KOPT-K1 (cell line): ENCODE results near the gene FOXB2.
"Not testable (repeated sequence)": the region's sequence is repeated elsewhere in the genome, so short reads cannot be mapped to it uniquely, and the experiment has no call there.

Experiments used
- H3K27ac ChIP-seq: fragments of 200-600 bp; sonication (generic); 2 replicates; pipeline ENCODE4 v1.5.1; 2016; ENCODE audit warnings: antibody characterized with exemption, mild to moderate bottlenecking, low read depth, low read length; ENCODE audit not compliant: poor library complexity, severe bottlenecking
- H3K36me3 ChIP-seq: fragments of 200-600 bp; sonication (generic); 2 replicates; pipeline ENCODE4 v1.5.1; 2017; ENCODE audit warnings: antibody characterized with exemption, mild to moderate bottlenecking, low read length, moderate library complexity; ENCODE audit not compliant: insufficient read depth
- H3K9me3 ChIP-seq: fragments of 200-600 bp; sonication (generic); 2 replicates; pipeline ENCODE4 v1.5.1; 2017; ENCODE audit warnings: antibody characterized with exemption, low read length, mild to moderate bottlenecking; ENCODE audit not compliant: insufficient read depth, poor library complexity, severe bottlenecking

FOXB2 gene

DNA sequence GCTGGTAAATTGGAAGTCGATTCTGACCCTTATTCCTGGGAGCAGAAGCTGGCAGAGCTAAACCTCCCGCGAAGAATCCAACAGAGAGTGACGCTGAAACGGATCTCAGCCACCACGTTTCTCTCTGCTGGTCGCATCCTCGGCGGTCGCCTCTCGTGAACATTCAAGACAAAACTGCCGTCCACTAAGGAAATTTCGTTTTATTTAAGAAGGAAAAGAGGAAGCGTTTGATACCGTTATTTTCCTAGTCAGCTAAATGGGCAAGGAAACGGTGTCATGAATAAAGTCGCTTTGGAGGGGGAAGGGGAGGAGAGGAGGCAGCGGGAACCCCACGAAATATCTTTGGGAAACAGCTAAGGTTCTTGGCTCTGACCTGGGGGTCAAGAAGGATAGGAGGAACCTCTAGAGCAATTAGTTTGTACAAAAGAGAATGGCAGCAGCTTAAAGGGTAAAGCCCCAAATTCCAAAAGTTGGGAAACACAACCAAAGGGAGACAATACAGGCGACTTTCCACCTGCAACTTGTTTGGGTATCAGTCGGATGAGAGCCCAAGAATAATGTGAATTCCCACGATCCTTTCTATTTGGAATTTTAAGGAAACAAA is 1.9 kb downstream of the FOXB2 start:
- H3K27ac ChIP-seq: no peak overlapping the region
- peaks cover 19% of the 10 kb centered on the region for H3K9me3 ChIP-seq
- no peaks in the 10 kb centered on the region for H3K36me3 ChIP-seq

DNA sequence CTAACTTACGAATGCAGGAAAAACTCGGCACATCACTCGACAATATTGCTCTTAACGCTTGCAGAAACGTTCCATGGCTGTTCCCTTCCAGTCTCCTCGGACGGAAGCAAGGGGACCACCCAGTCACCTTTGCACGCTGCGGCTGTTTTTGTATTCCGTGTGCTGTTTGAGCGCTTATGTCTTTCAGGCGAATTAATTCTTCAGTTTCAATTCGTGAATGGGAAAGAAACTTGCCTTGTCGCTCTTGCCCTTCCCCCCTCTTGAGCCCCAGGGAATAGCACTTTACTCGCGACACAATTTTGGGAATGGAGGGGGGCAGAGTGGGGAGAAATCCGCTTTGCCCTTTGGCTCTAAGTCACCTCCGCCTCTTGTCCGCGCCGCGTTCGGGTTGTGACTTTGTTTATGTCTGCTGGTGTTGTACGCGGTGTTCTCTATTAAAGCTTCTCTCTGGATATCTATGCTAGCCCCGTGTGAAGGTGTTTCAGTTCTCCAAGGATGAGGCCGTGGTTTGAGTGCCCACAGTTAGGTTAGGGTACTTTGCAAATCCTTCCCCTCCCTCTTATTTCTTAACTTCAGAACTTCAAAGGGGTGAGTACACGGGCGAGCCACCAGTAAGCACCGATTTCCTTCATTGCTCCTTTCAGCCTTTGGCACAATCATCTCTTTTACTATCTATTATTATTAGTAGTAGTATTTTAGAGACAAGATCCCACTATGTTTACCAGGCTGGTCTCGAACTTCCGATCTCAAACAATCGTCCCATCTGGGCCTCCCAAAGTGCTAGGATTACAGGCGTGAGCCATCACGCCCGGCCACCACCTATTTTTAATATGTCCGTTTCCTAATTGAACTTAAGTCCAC is 2.7 kb downstream of the FOXB2 start:
- H3K27ac ChIP-seq: no peak overlapping the region
- peaks cover 19% of the 10 kb centered on the region for H3K9me3 ChIP-seq
- H3K36me3 ChIP-seq: no peaks in the 10 kb centered on the region

DNA sequence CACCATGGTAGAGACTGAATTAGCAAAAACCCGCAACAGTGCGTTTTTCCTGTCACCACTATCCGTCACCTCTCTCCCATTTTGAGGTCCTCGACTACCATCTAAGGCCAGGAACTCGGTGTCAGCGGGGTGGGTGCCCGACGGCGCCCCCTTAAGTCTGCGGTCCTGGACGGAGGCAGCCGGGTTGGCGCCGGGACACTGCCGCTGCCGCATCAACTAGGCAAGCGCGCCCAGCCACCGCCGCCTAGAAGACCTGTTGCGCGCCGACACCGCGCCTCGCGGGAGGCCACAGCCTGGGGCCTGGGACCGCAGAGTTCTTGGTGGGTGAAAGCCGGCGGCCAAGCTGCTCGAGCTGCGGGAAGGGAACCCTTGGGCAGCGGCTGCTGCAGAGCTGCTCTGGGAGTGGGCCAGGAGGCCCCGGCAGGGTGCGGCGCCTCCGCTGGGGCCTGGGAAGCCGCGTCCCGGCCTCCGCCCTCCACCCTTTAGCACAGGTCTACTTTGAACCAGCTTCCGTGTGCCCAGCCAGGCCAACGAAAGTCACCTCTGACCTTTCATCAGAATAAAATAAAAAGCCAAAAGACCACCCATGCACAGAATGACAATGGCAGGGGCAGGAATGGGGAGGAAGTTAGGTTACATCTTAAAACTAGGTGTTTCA is 3.5 kb downstream of the FOXB2 start:
- Histone ChIP-seq H3K9me3 (peaks cover 19% of the 10 kb centered on the region), H3K27ac (no peak overlapping the region), H3K36me3 (no peaks in the 10 kb centered on the region)

DNA sequence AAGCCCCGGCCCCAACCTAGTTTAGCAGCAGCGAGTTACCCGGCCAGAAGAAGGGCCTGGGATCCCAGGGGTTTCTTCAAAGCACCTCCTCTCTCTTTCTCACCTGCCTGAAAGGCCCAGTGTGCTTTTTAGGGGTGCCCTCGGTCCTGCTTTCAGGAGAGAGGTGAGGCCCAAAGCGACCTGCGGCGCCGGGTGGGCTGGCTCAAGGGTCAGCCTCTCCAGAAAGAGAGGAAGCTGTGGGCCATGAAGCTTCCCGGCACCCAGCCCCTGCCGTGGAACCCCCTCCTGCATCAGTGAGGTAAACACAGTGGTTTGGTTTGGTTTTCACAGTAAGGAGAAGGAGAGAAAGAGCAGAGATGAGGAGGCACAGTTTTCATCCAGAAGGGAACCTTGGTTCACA is 4.3 kb downstream of the FOXB2 start:
- Histone ChIP-seq H3K27ac (no peak overlapping the region), H3K36me3 (no peaks in the 10 kb centered on the region), H3K9me3 (peaks cover 18% of the 10 kb centered on the region)

DNA sequence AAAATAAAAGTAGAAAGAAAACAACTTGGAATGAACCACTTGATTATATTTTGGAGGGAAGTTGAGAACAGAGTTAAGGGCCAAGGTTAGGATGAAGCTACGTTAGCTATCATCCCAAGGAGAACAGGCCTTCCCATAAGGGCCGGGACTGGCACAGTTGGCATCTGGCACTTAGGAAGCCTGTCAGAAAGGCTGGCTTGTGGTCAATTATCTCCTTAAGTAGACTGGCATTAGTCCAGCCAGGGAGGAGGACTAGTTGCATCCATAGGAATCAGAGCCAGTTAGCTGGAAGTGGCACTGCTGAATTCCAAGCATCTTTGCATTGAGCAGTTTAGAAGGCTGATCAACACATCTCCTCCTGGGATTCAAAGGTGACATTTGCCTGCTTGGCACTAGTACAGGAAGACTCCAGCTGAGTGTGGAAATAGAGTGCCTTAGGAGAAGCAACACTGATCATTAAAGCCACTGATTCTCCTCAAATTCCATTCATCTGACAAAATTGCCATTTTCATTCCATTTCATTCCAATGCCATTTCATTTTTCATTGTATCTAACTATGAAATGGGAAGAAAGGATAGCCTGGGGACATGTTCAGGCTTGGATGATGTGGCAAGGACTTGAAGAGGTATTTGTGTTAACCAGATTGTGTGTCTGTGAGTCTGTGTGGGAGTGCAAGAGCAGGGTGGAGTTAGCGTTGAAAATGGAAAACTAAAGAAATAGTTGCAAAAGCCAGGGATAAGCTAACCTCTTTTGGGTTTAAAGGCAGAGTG is 5.5 kb downstream of the FOXB2 start:
- Histone ChIP-seq H3K27ac (no peak overlapping the region), H3K36me3 (no peaks in the 10 kb centered on the region), H3K9me3 (peaks cover 8% of the 10 kb centered on the region)

DNA sequence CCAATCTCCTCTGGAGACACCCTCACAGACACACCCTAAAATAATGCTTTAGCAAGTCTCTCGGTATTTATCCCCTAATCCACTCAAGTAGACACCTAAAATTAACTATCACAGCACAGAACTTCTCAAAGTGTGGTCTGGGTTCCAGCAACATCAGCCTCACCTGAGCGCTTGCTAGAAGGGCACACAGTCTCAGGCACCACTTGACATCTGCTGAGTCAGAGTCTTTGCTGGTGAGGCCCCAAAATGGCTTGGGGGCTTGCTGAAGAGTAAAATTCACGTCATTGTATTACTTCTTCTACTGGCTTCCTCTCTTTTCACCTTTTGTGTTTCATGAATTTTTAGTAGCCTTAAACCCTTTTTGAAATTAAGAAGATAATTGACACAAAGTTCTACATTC is 9.0 kb downstream of the FOXB2 start:
- H3K9me3 ChIP-seq: no peaks in the 10 kb centered on the region
- H3K36me3 ChIP-seq: no peaks in the 10 kb centered on the region
- no peak overlapping the region for H3K27ac ChIP-seq

DNA sequence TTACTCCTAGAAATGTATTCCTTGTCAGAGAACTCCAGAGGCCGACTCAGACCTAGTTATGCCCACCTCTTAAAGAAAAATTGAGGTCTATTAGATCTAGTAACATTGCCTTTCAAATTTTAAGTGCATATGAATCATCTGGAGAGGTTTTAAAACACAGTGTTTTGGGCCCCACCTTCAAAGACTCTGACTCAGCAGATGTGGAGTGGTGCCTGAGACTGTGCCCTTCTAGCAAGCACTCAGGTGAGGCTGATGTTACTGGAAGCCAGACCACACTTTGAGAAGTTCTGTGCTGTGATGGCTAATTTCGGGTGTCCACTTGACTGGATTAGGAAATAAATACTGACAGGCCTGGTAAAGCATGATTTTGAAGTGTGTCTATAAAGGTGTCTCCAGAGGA is 10.6 kb downstream of the FOXB2 start:
- Histone ChIP-seq H3K27ac (no peak overlapping the region), H3K36me3 (no peaks in the 10 kb centered on the region), H3K9me3 (no peaks in the 10 kb centered on the region)

DNA sequence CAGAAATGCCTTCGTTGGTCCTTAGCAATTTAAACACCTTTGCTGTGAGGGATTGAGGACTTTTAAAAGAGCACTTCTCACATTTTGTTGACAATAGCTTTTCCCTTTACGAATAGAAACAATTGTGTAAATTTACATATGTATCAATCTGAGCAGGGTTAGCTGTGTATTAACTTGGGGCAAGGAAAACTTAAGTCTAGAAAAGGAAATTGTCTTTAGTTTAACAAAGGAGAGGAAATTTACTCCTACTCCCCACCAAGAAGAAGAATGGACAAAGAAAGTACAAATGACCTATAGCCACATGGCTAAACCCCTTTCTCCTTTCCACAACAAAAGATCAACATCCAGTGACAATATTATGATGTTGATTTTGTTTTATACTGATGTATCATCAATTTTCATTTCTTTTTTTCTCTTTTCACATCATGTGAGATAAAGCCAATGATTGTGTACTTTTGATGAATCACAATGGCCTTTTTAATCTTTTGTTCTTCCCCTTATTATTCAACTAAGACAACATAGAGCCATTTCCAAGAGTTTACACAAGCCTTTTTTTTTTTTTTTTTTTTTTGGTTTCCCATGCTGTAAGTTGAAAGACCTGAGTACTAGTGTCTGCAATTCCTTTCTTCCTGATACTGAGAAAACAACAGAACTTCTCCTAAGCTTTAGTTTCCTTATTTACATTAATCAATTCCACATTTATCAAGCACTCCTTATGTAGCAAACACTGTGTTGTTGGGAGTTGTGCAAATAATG is 19.0 kb downstream of the FOXB2 start:
- no peaks in the 10 kb centered on the region for H3K36me3 ChIP-seq
- H3K9me3 ChIP-seq: no peaks in the 10 kb centered on the region
- no peak overlapping the region for H3K27ac ChIP-seq

DNA sequence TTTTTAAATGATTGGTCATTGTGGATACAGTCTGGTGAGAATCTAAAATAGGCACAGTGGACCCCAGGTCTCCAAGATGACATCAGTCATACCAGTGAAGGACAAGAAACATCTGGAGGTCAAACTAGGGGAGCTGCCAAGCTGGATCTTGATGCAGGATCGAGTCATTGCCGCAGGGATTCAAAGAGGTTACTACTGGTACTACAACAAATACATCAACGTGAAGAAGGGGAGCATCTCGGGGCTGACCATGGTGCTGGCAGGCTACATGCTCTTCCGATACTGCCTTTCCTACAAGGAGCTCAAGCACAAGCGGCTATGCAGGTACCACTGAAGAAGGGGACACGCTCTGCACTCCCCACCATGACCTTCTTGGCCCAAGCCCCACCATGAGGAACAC is 20.9 kb downstream of the FOXB2 start:
- Histone ChIP-seq H3K27ac (no peak overlapping the region), H3K36me3 (no peaks in the 10 kb centered on the region), H3K9me3 (no peaks in the 10 kb centered on the region)

DNA sequence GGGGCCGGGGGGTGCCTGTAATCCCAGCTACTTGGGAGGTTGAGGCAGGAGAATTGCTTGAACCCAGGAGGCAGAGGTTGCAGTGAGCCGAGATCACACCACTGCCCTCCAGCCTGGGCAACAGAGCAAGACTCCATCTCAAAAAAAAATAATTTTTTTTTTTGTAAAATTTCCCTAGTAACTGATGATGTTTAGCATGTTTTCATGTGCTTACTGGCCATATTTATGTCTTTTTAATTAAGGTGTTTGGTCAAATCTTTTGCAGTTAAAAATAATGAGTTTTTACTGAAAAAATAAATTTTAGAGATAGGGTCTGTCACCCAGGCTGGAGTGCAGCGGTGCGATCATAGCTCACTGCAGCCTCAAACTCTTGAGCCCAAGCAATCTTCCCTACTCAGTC is 24.3 kb downstream of the FOXB2 start:
- not testable (repeated sequence) for H3K9me3 ChIP-seq, H3K36me3 ChIP-seq, H3K27ac ChIP-seq

DNA sequence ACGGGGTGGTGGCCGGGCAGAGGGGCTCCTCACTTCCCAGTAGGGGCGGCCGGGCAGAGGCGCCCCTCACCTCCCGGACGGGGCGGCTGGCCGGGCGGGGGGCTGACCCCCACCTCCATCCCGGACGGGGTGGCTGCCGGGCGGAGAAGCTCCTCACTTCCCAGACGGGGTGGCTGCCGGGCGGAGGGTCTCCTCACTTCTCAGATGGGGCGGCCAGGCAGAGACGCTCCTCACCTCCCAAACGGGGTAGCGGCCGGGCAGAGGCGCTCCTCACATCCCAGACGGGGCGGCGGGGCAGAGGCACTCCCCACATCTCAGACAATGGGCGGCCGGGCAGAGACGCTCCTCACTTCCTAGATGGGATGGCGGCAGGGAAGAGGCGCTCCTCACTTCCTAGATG is 41.2 kb downstream of the FOXB2 start:
- H3K9me3 ChIP-seq, H3K36me3 ChIP-seq, H3K27ac ChIP-seq: not testable (repeated sequence)

DNA sequence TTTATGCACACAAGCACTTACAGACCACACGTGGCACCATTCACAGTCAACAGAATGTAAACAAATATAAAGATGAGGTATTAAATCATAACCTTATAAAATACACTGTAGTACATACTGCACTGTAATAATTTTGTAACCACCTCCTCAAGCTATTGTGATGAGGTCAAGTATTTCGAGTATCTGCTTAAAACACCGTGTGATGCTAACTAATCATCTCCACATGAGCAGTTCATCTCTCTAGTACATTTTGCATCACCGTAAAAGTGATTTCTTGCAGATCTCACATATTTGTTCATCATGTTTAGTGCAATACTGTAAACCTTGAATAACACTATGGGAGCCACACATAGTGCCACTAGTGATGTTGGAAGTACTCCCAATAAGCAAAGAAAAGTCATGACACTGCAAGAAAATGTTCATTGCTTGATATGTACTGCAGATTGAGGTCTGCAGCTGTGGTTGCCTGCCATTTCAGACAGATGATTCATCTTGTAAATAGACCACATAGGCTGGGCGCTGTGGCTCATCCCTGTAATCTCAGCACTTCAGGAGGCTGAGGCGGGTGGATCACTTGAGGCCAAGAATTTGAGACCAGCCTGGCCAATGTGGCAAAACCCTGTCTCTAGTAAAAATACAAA is 44.3 kb downstream of the FOXB2 start:
- no peaks in the 10 kb centered on the region for H3K9me3 ChIP-seq
- no peak overlapping the region for H3K27ac ChIP-seq
- no peaks in the 10 kb centered on the region for H3K36me3 ChIP-seq

DNA sequence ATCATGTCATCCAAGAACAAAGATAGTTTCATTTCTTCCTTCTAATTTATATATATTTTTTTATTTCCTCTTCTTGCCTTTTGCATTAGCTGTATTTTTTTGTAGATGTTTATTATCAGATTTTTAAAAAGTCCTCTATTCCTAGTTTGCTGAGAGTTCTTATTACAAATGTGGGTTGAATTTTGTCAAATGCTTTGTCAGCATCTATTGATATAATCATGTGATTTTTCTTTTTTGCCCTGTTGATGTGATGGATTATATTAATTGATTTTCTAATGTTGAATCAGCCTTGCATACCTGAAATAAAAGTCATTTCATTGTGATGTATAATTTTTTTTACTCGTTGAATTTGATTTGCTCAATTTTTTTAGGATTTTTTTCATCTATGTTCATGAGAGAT is 46.9 kb downstream of the FOXB2 start:
- H3K27ac ChIP-seq: no peak overlapping the region
- no peaks in the 10 kb centered on the region for H3K9me3 ChIP-seq
- no peaks in the 10 kb centered on the region for H3K36me3 ChIP-seq
